Cardiac septum (tissue), 1 donor: ENCODE results near the gene SIGLEC6. TPM values are rescaled to one million over a fixed set of nuclear protein-coding genes. Genes with fewer than 3 reads are reported as not detected.

Source experiments
- DNase-seq: peaks from one replicate; pipeline ENCODE4 v3.0.0-alpha.2; 2020; ENCODE audit warnings: low spot score
- intact Hi-C: fragments of 100-400 bp; cut with DNase I; formaldehyde crosslinking; loops from one replicate; pipeline ENCODE4 v1.14.0; 2022
- total RNA-seq: library from RNA; stranded (reverse); fragmentation: NEBNext Ultra II Directional; extraction: Animal tissue kit (Norgen Biotek cat#: 25700); gene quantifications from one replicate; pipeline ENCODE4 v1.2.1, GENCODE V29; 2021
- donor health status: DM: no; HTN: no; CAD: no.

The SIGLEC6 gene
- total RNA-seq, 1 donor from 2014 or later: 0.22 TPM

- DNase-seq: no peak
- intact Hi-C loops: no loop called here
Measured at GRCh38 chr19:51480590-51480989, 50.9 kb downstream of the SIGLEC6 start.

GRCh38 chr19:51479531-51480331 is 51.7 kb downstream of the SIGLEC6 start:
- no peak for DNase-seq
- intact Hi-C loops: no loop called here

GRCh38 chr19:51478381-51479234 is 52.9 kb downstream of the SIGLEC6 start, which contains the start of gene CEACAM18:
TSS of gene CEACAM18 (plus strand) at chr19:51478539.
- intact Hi-C loops: no loop called here
- no peak for DNase-seq

GRCh38 chr19:51477344-51477743 is 54.1 kb downstream of the SIGLEC6 start:
- intact Hi-C loops: no loop called here
- no peak for DNase-seq

GRCh38 chr19:51476164-51476563 is 55.3 kb downstream of the SIGLEC6 start:
- intact Hi-C loops: no loop called here
- DNase-seq: no peak

GRCh38 chr19:51473009-51473707 is 58.3 kb downstream of the SIGLEC6 start:
- intact Hi-C loops: loop anchor here (2.0 kb wide), 1 partner anchor 184 kb away; no protein-coding TSS in a partner anchor
- DNase-seq: no peak

GRCh38 chr19:51472607-51473006 is 58.9 kb downstream of the SIGLEC6 start:
- no peak for DNase-seq
- intact Hi-C loops: loop anchor here (2.0 kb wide), 1 partner anchor 184 kb away; no protein-coding TSS in a partner anchor

- intact Hi-C loops: no loop called here
- no peak for DNase-seq
Measured at GRCh38 chr19:51471527-51471926, 59.9 kb downstream of the SIGLEC6 start.

- no peak for DNase-seq
- intact Hi-C loops: no loop called here
Measured at GRCh38 chr19:51470966-51471365, 60.5 kb downstream of the SIGLEC6 start.

GRCh38 chr19:51469629-51470028 is 61.8 kb downstream of the SIGLEC6 start:
- no peak for DNase-seq
- intact Hi-C loops: no loop called here

- intact Hi-C loops: no loop called here
Measured at GRCh38 chr19:51469162-51469561, 62.3 kb downstream of the SIGLEC6 start.

GRCh38 chr19:51468545-51468920 is 62.9 kb downstream of the SIGLEC6 start:
- intact Hi-C loops: no loop called here
- DNase-seq: no peak

More at GRCh38 chr19:51469162-51469561, 62.3 kb downstream of the SIGLEC6 start:
- no peak for DNase-seq

GRCh38 chr19:51467864-51468544 is 63.5 kb downstream of the SIGLEC6 start:
- DNase-seq: no peak
- intact Hi-C loops: no loop called here

Other genes with a start within 250 kb of the SIGLEC6 start
- gene IGLON5, start 220.0 kb downstream of the SIGLEC6 start, total RNA-seq: not detected
- gene VSIG10L, start 189.5 kb downstream of the SIGLEC6 start, total RNA-seq: 0.86 TPM
- gene ETFB, start 165.3 kb downstream of the SIGLEC6 start, total RNA-seq: 180 TPM
- gene CLDND2, start 162.7 kb downstream of the SIGLEC6 start, total RNA-seq: 1.0 TPM
- 3.6 TPM for gene NKG7, start 159.0 kb downstream of the SIGLEC6 start, total RNA-seq
- not detected for gene LIM2, start 143.7 kb downstream of the SIGLEC6 start, total RNA-seq
- gene C19orf84, start 141.1 kb downstream of the SIGLEC6 start, total RNA-seq: not detected
- 0.30 TPM for gene SIGLEC10, start 114.0 kb downstream of the SIGLEC6 start, total RNA-seq
- not detected for gene SIGLEC8, start 73.2 kb downstream of the SIGLEC6 start, total RNA-seq
- gene CEACAM18, start 53.1 kb downstream of the SIGLEC6 start, total RNA-seq: not detected
- not detected for gene SIGLEC12, start 29.9 kb downstream of the SIGLEC6 start, total RNA-seq
- 7.8 TPM for gene ZNF175, start 39.6 kb upstream of the SIGLEC6 start, total RNA-seq
- 0.94 TPM for gene SIGLEC5, start 98.7 kb upstream of the SIGLEC6 start, total RNA-seq
- 1.2 TPM for gene SIGLEC14, start 115.2 kb upstream of the SIGLEC6 start, total RNA-seq
- 14.7 TPM for gene SPACA6, start 161.7 kb upstream of the SIGLEC6 start, total RNA-seq
- gene HAS1, start 192.3 kb upstream of the SIGLEC6 start, total RNA-seq: 0.54 TPM
- gene FPR1, start 220.2 kb upstream of the SIGLEC6 start, total RNA-seq: 5.4 TPM
- 1.4 TPM for gene FPR2, start 229.5 kb upstream of the SIGLEC6 start, total RNA-seq